Endothelial cell of umbilical vein (primary cell): ENCODE data around the gene DGKG. TPM values are rescaled to one million over a fixed set of nuclear protein-coding genes. Genes with fewer than 3 reads are reported as not detected.

Source experiments
- BruUV-seq: library from RNA; stranded (reverse); fragments of 400-500 nt; replicated peaks from 2 replicates; lab custom pipeline; 2021; lab: Mats Ljungman, UMichigan
- CTCF ChIA-PET: fragments of 300-600, 350-600 bp; sonication (Branson Sonifier 250); formaldehyde crosslinking; loops from one replicate; lab custom pipeline; 2021; ENCODE audit warnings: antibody characterized with exemption, inconsistent platforms; lab: Charles Lee
- POLR2A ChIA-PET: fragments of 300-600, 350-600 bp; sonication (Branson Sonifier 250); formaldehyde crosslinking; loops from one replicate; lab custom pipeline; 2021; ENCODE audit warnings: antibody characterized with exemption, inconsistent platforms; lab: Charles Lee
- DNase-seq: peaks from one replicate; pipeline ENCODE4 v3.0.0-alpha.2; 2011; ENCODE audit warnings: low read depth, low spot score
- FAIRE-seq: peaks from 2 replicates; lab custom pipeline; 2011; peaks lifted over from hg19 to GRCh38; lab: Jason Lieb, UNC
- H2AFZ ChIP-seq: 2 replicates; pipeline ENCODE4 v1.6.0; 2012; ENCODE audit warnings: low read depth, low read length, control low read depth, inconsistent platforms
- H3K27ac ChIP-seq: 2 replicates; pipeline ENCODE4 v1.5.1; 2011; ENCODE audit warnings: low read depth, mild to moderate bottlenecking, control low read depth, low read length, moderate library complexity; ENCODE audit not compliant: insufficient read depth
- H3K27me3 ChIP-seq, 2 experiments: 2 replicates each; pipeline versions ENCODE4 v1.6.0 to v1.6.1; 2011; ENCODE audit warnings: low read length in 2 of 2, mixed read lengths in 1 of 2; ENCODE audit not compliant: control insufficient read depth in 2 of 2, insufficient read depth in 2 of 2
- H3K36me3 ChIP-seq, 2 experiments: 2 replicates in 1 of 2; 3 replicates in 1 of 2; pipeline ENCODE4 v1.5.1; 2011; ENCODE audit warnings: low read length in 2 of 2, mild to moderate bottlenecking in 1 of 2, moderate library complexity in 1 of 2; ENCODE audit not compliant: control insufficient read depth in 2 of 2, insufficient read depth in 2 of 2; ENCODE audit errors: extremely low read depth in 1 of 2
- H3K4me1 ChIP-seq: 3 replicates; pipeline ENCODE4 v1.5.1; 2011; ENCODE audit warnings: mild to moderate bottlenecking, low read length; ENCODE audit not compliant: control insufficient read depth, insufficient read depth; ENCODE audit errors: extremely low read depth
- H3K4me2 ChIP-seq: 2 replicates; pipeline ENCODE4 v1.6.1; 2011; ENCODE audit warnings: low read length, control low read depth, mixed read lengths; ENCODE audit not compliant: insufficient read depth
- H3K4me3 ChIP-seq, 3 experiments: fragments of 200-600 bp in 1 of 3; sonication (generic), shearing (Covaris generic) in 1 of 3; replicated peaks in 1 of 3; 2 replicates each; pipeline ENCODE4 v1.5.1; 2011 to 2016; ENCODE audit warnings: control low read depth in 3 of 3, low read length in 3 of 3, mild to moderate bottlenecking in 2 of 3, inconsistent platforms in 1 of 3, low read depth in 1 of 3, moderate library complexity in 1 of 3; ENCODE audit not compliant: insufficient read depth in 1 of 3
- H3K79me2 ChIP-seq: 2 replicates; pipeline ENCODE4 v1.6.0; 2012; ENCODE audit warnings: low read length, inconsistent platforms; ENCODE audit not compliant: control insufficient read depth, insufficient read depth
- H3K9ac ChIP-seq: replicated peaks from 2 replicates; pipeline ENCODE3; 2011; ENCODE audit warnings: low read length, control low read depth; ENCODE audit not compliant: insufficient read depth; ENCODE audit errors: extremely low read depth
- H3K9me1 ChIP-seq: replicated peaks from 3 replicates; pipeline ENCODE4 v1.6.0; 2011; ENCODE audit warnings: mild to moderate bottlenecking, low read length; ENCODE audit not compliant: control insufficient read depth, insufficient read depth; ENCODE audit errors: extremely low read depth
- H3K9me3 ChIP-seq: replicated peaks from 2 replicates; pipeline ENCODE4 v1.5.1; 2012; ENCODE audit warnings: low read length, inconsistent platforms; ENCODE audit not compliant: control insufficient read depth, insufficient read depth
- H4K20me1 ChIP-seq: replicated peaks from 2 replicates; pipeline ENCODE3; 2011; ENCODE audit warnings: mild to moderate bottlenecking, low read length; ENCODE audit not compliant: control insufficient read depth, insufficient read depth; ENCODE audit errors: extremely low read depth
- CTCF ChIP-seq, 2 donors: IDR thresholded peaks; 1 replicate in 1 of 2; 2 replicates in 1 of 2; pipeline ENCODE4 v1.5.1; 2011; ENCODE audit warnings: low read length in 2 of 2, mild to moderate bottlenecking in 2 of 2, moderate library complexity in 2 of 2, control low read depth in 1 of 2, inconsistent platforms in 1 of 2, low read depth in 1 of 2; ENCODE audit not compliant: insufficient read depth in 1 of 2; ENCODE audit errors: extremely low read depth in 1 of 2
- EZH2 ChIP-seq: IDR thresholded peaks from 2 replicates; pipeline ENCODE4 v1.6.1; 2012; ENCODE audit warnings: borderline replicate concordance, low read depth, mild to moderate bottlenecking, moderate library complexity, low read length, inconsistent platforms; ENCODE audit not compliant: severe bottlenecking
- FOS ChIP-seq: IDR thresholded peaks from 2 replicates; pipeline ENCODE4 v1.6.1; 2011; ENCODE audit warnings: mild to moderate bottlenecking, low read length, moderate library complexity, borderline replicate concordance; ENCODE audit not compliant: insufficient read depth
- GATA2 ChIP-seq: IDR thresholded peaks from 2 replicates; pipeline ENCODE4 v1.7.0; 2011; ENCODE audit warnings: low read depth, mild to moderate bottlenecking, moderate library complexity, mixed read lengths, low read length; ENCODE audit not compliant: insufficient read length, insufficient read depth
- JUN ChIP-seq: IDR thresholded peaks from 2 replicates; pipeline ENCODE4 v1.6.1; 2011; ENCODE audit warnings: borderline replicate concordance, low read depth; ENCODE audit not compliant: insufficient read length, insufficient read depth
- MAX ChIP-seq: IDR thresholded peaks from 2 replicates; pipeline ENCODE4 v1.6.1; 2011; ENCODE audit not compliant: insufficient read depth, insufficient read length
- MYC ChIP-seq: IDR thresholded peaks from one replicate; pipeline ENCODE4 v1.6.1; 2011; ENCODE audit warnings: mild to moderate bottlenecking, low read depth, low read length
- POLR2A ChIP-seq: IDR thresholded peaks from 2 replicates; pipeline ENCODE4 v1.6.1; 2012; ENCODE audit warnings: low read depth, mild to moderate bottlenecking, control low read depth, low read length
- POLR2AphosphoS5 ChIP-seq: IDR thresholded peaks from 2 replicates; pipeline ENCODE4 v1.6.1; 2012; ENCODE audit warnings: low read depth, mild to moderate bottlenecking, control low read depth, low read length, moderate library complexity; ENCODE audit not compliant: insufficient read depth
- dilution Hi-C: fragments of 300-500 bp; cut with MboI; formaldehyde crosslinking; loops from one replicate; pipeline ENCODE4 v1.15.0; 2019; ENCODE audit warnings: low sequenced_read_pairs; ENCODE audit not compliant: extremely low pct_ligation_motif_present
- intact Hi-C: fragments of 100-400 bp; cut with micrococcal nuclease; formaldehyde crosslinking; loops from one replicate; pipeline ENCODE4 v1.10.0; 2022
- polyA plus RNA-seq, 4 experiments: library from polyadenylated mRNA; depleted of rRNA in 3 of 4; stranded (reverse) in 3 of 4; unstranded in 1 of 4; fragments of >200 nt; gene quantifications; 2 replicates each; pipeline versions ENCODE4 v1.2.1 to v1.2.3, GENCODE V29; 2011 to 2012; ENCODE audit warnings: missing spikeins in 1 of 4
- total RNA-seq: library from RNA; stranded (reverse); gene quantifications from 2 replicates; pipeline ENCODE4 v1.2.3, GENCODE V29; 2021

DGKG gene
- total and polyA plus RNA-seq, 2 donors (not counting 3 experiments of a cell fraction or from before 2014, with no cell fraction given): not detected

- TF ChIP-seq MYC: no peak
- no peak for TF ChIP-seq POLR2A
- no peak for TF ChIP-seq CTCF (IDR thresholded peaks at IDR 0.05; ENCODE audit: extremely low read depth in 1 of 2, insufficient read depth in 1 of 2, low read depth in 1 of 2, low read length in 2 of 2)
- no peak for TF ChIP-seq JUN
- no peak for TF ChIP-seq POLR2AphosphoS5
- TF ChIP-seq FOS: no peak
- TF ChIP-seq EZH2: no peak
- no peak for TF ChIP-seq GATA2
- TF ChIP-seq MAX: no peak
- dilution Hi-C loops: no loop called here
- no peak overlapping the region for H2AFZ ChIP-seq
- no peaks in the 10 kb centered on the region for H3K36me3 ChIP-seq
- H3K9ac ChIP-seq: no peak overlapping the region
- H3K9me1 ChIP-seq: no peaks in the 10 kb centered on the region
- H3K9me3 ChIP-seq: no peaks in the 10 kb centered on the region
- no peaks in the 10 kb centered on the region for H3K27me3 ChIP-seq
- intact Hi-C loops: no loop called here
- FAIRE-seq (no peak), DNase-seq (no peak)
- BruUV-seq: no TSS peak
- H3K4me2 ChIP-seq: no peak overlapping the region
- H3K4me1 ChIP-seq: no peaks in the 10 kb centered on the region
- no peak overlapping the region for H3K4me3 ChIP-seq
- H3K27ac ChIP-seq: no peak overlapping the region
- H4K20me1 ChIP-seq: no peaks in the 10 kb centered on the region
- ChIA-PET POLR2A (no interaction called here), CTCF (no interaction called here)
- no peaks in the 10 kb centered on the region for H3K79me2 ChIP-seq
Observed at GRCh38 chr3:186180151-186180550, 181.9 kb downstream of the DGKG start.
